22Rv1 (cell line): Measurements from ENCODE around the gene ZSWIM9.

ENCODE experiments used
- CTCF ChIP-seq: fragments of 450-650 bp; IDR thresholded peaks from 2 replicates; pipeline ENCODE4 v1.5.1; 2017; ENCODE audit warnings: mild to moderate bottlenecking
- ZFX ChIP-seq: fragments of 450-650 bp; IDR thresholded peaks from 2 replicates; pipeline ENCODE4 v1.6.1; 2017; ENCODE audit warnings: antibody characterized with exemption, borderline replicate concordance

- TF ChIP-seq CTCF (no peak), ZFX (no peak)
These were observed 922 bp upstream of the ZSWIM9 start for GRCh38 chr19:48169578-48169938.
